ENCODE results near the gene SLK.

DNA sequence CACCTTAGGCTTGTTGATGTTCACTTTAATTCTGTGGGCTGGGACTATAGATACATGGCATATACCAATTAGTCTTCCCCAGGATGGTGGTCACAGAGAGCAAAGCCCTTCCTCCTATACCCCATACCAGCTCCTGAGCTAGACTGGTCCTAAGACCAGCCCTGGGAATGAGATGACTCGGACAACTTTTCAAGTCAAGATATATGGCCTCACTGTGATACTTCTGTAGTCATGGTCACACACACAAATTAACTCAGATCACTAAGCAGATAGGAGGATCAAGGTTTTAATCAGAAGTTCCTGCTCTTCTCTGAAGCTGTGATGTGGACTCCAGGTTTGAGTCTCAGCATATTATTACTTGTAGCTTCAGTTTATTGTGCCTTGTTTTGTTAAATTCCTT, 53.1 kb downstream of the SLK start:
- no peak for TF ChIP-seq EZH2 (IDR thresholded peaks at IDR 0.05; ENCODE audit: borderline replicate concordance, low read length)
- TF ChIP-seq, protein P1, sequence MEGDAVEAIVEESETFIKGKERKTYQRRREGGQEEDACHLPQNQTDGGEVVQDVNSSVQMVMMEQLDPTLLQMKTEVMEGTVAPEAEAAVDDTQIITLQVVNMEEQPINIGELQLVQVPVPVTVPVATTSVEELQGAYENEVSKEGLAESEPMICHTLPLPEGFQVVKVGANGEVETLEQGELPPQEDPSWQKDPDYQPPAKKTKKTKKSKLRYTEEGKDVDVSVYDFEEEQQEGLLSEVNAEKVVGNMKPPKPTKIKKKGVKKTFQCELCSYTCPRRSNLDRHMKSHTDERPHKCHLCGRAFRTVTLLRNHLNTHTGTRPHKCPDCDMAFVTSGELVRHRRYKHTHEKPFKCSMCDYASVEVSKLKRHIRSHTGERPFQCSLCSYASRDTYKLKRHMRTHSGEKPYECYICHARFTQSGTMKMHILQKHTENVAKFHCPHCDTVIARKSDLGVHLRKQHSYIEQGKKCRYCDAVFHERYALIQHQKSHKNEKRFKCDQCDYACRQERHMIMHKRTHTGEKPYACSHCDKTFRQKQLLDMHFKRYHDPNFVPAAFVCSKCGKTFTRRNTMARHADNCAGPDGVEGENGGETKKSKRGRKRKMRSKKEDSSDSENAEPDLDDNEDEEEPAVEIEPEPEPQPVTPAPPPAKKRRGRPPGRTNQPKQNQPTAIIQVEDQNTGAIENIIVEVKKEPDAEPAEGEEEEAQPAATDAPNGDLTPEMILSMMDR (conservative IDR thresholded peaks at IDR 0.05 in 1 of 2, IDR thresholded peaks at IDR 0.05 in 1 of 2; ENCODE audit: extremely low read depth in 1 of 2, insufficient read depth in 1 of 2, low read depth in 1 of 2, low read length in 2 of 2), result no peak
